Subcutaneous adipose tissue (tissue), 4 donors: ENCODE measurements around the gene GGN. TPM values are rescaled to one million over a fixed set of nuclear protein-coding genes. Genes with fewer than 3 reads are reported as not detected.

ENCODE experiments used
- CTCF ChIP-seq: fragments of 450-650 bp; IDR thresholded peaks from one replicate; pipeline ENCODE4 v1.5.1; 2016; ENCODE audit warnings: low read depth, mild to moderate bottlenecking, control low read depth, antibody characterized with exemption, moderate library complexity
- total RNA-seq, 4 donors: library from RNA; depleted of rRNA; stranded (reverse); fragments of >200 nt; gene quantifications; one replicate each; pipeline ENCODE4 v1.1.0, GENCODE V29; 2016

Gene GGN
- total RNA-seq, 4 donors from 2014 or later, result not detected

GRCh38 chr19:38335949-38336637 is 51.7 kb downstream of the GGN start:
- no peak for TF ChIP-seq CTCF

Other genes with a start within 250 kb of the GGN start
- gene DPF1, start 163.8 kb downstream of the GGN start, total RNA-seq, result not detected
- 100 to 1,000 TPM in 2 of 4 donors, 10 to 100 TPM in 2; 12.6 to 322 (median 170) TPM for gene PPP1R14A, start 131.7 kb downstream of the GGN start, total RNA-seq
- 10 to 100 TPM in 2 of 4 donors, 1 to 10 TPM in 2; 4.7 to 46.7 (median 12.8) TPM for gene SPINT2, start 123.5 kb downstream of the GGN start, total RNA-seq
- 10 to 100 TPM in 1 of 4 donors, 1 to 10 TPM in 3; 1.9 to 12.4 (median 3.6) TPM for gene C19orf33, start 83.8 kb downstream of the GGN start, total RNA-seq
- 10 to 100 TPM; 14.5 to 28.7 (median 19.5) TPM for gene YIF1B, start 72.1 kb downstream of the GGN start, total RNA-seq
- 1 to 10 TPM; 2.1 to 3.4 (median 3.1) TPM for gene KCNK6, start 68.2 kb downstream of the GGN start, total RNA-seq
- 10 to 100 TPM in 1 of 4 donors, 1 to 10 TPM in 3; 1.9 to 10.5 (median 5.2) TPM for gene CATSPERG, start 52.2 kb downstream of the GGN start, total RNA-seq
- gene PSMD8, start 13.5 kb downstream of the GGN start, total RNA-seq, result 100 to 1,000 TPM; 242 to 452 (median 398) TPM
- gene SPRED3, start 663 bp upstream of the GGN start, total RNA-seq, result 1 to 10 TPM in 1 of 4 donors, under 1 TPM in 1, not detected in 2; 0.22 to 1.1 TPM
- gene FAM98C, start 15.1 kb upstream of the GGN start, total RNA-seq, result 10 to 100 TPM in 3 of 4 donors, 1 to 10 TPM in 1; 4.1 to 24.7 (median 20.1) TPM
- 10 to 100 TPM in 2 of 4 donors, 1 to 10 TPM in 2; 5.5 to 13.1 (median 9.1) TPM for gene RASGRP4, start 38.2 kb upstream of the GGN start, total RNA-seq
- gene RYR1, start 45.7 kb upstream of the GGN start, total RNA-seq, result 1 to 10 TPM; 1.5 to 8.8 (median 4.4) TPM
- gene MAP4K1, start 229.9 kb upstream of the GGN start, total RNA-seq, result 1 to 10 TPM; 2.3 to 7.1 (median 5.1) TPM
- 100 to 1,000 TPM; 405 to 531 (median 443) TPM for gene EIF3K, start 231.2 kb upstream of the GGN start, total RNA-seq